HG02759 (cell line): ENCODE measurements around the gene ABHD6.
"Not testable (repeated sequence)": the region's sequence is repeated elsewhere in the genome, so short reads cannot be mapped to it uniquely, and the experiment has no call there.

Source experiments
- ATAC-seq: cut with Tn5 transposase; IDR thresholded peaks from one replicate; pipeline ENCODE4 v1.9.1; 2021; ENCODE audit warnings: mild to moderate bottlenecking, moderate library complexity; ENCODE audit not compliant: unreplicated experiment

ABHD6 gene

GRCh38 chr3:58209933-58210332 lies 27.7 kb upstream of the ABHD6 start:
- ATAC-seq: no peak

GRCh38 chr3:58210761-58211460 lies 26.7 kb upstream of the ABHD6 start, which contains the start of gene DNASE1L3:
TSS of gene DNASE1L3 (minus strand) at chr3:58210972. CDS start at chr3:58210906, 66 bp downstream.
- ATAC-seq: no peak

GRCh38 chr3:58214484-58215316 lies 22.9 kb upstream of the ABHD6 start:
- peak; percentile 79 for ATAC-seq

GRCh38 chr3:58215317-58216025 lies 22.1 kb upstream of the ABHD6 start:
- peak; percentile 4 for ATAC-seq

GRCh38 chr3:58216496-58217195 lies 20.9 kb upstream of the ABHD6 start:
- ATAC-seq: no peak

- ATAC-seq: no peak
Observed at GRCh38 chr3:58217209-58217811, 20.3 kb upstream of the ABHD6 start.

GRCh38 chr3:58218904-58219303 lies 18.7 kb upstream of the ABHD6 start:
- no peak for ATAC-seq

- no peak for ATAC-seq
Observed at GRCh38 chr3:58222161-58222724, 15.3 kb upstream of the ABHD6 start.

- ATAC-seq: no peak
Observed at GRCh38 chr3:58223855-58224254, 13.7 kb upstream of the ABHD6 start.

- not testable (repeated sequence) for ATAC-seq
Observed at GRCh38 chr3:58227933-58228332, 9.7 kb upstream of the ABHD6 start.

- no peak for ATAC-seq
Observed at GRCh38 chr3:58230876-58231552, 6.6 kb upstream of the ABHD6 start.

- ATAC-seq: no peak
Observed at GRCh38 chr3:58231666-58232065, 5.9 kb upstream of the ABHD6 start.

GRCh38 chr3:58234516-58234931 lies 3.1 kb upstream of the ABHD6 start:
- no peak for ATAC-seq

GRCh38 chr3:58235970-58236369 lies 1.6 kb upstream of the ABHD6 start:
- no peak for ATAC-seq

GRCh38 chr3:58236527-58237237 lies 910 bp upstream of the ABHD6 start:
- no peak for ATAC-seq

GRCh38 chr3:58237941-58238681 lies 519 bp downstream of the ABHD6 start:
- ATAC-seq: peak; percentile 9

GRCh38 chr3:58238830-58239229 lies 1.2 kb downstream of the ABHD6 start:
- ATAC-seq: no peak
